K562 (cell line): ENCODE measurements around the gene IFI27L2.

Experiments used
- CHD4 ChIP-seq: fragments of 200-600 bp; sonication (generic); IDR thresholded peaks from 3 replicates; pipeline ENCODE4 v1.6.1; 2012; ENCODE audit warnings: low read depth, mild to moderate bottlenecking, mixed read lengths, low read length, inconsistent platforms; ENCODE audit not compliant: insufficient read depth, insufficient replicate concordance, poor library complexity, severe bottlenecking
- DPF2 ChIP-seq: fragments of 450-650 bp; IDR thresholded peaks from 2 replicates; pipeline ENCODE4 v1.6.1; 2016
- EGR1 ChIP-seq: fragments of 450-650 bp; conservative IDR thresholded peaks from 2 replicates; pipeline ENCODE4 v1.6.1; 2017; ENCODE audit warnings: mild to moderate bottlenecking
- ELF2 ChIP-seq: fragments of 250-450 bp; sonication (Bioruptor Pico); IDR thresholded peaks from 2 replicates; pipeline ENCODE4 v1.5.0; 2021; ENCODE audit warnings: mild to moderate bottlenecking
- EP300 ChIP-seq: IDR thresholded peaks from 2 replicates; pipeline ENCODE4 v1.6.1; 2012; ENCODE audit warnings: low read length, improper control_type of control experiment
- ESRRA ChIP-seq: fragments of 450-650 bp; IDR thresholded peaks from 2 replicates; pipeline ENCODE4 v1.6.1; 2014; ENCODE audit warnings: low read depth, mild to moderate bottlenecking, moderate library complexity, borderline replicate concordance
- GABPA ChIP-seq: fragments of 200-800 bp; sonication (Bioruptor generic); conservative IDR thresholded peaks from 2 replicates; pipeline ENCODE4 v1.6.1; 2016; ENCODE audit warnings: low read depth, missing genetic modification characterization, missing compliant biosample characterization
- MXI1 ChIP-seq: IDR thresholded peaks from 2 replicates; pipeline ENCODE4 v1.6.1; 2011; ENCODE audit warnings: low read depth, mild to moderate bottlenecking, improper control_type of control experiment, low read length
- POLR2A ChIP-seq: fragments of 450-650 bp; conservative IDR thresholded peaks from 2 replicates; pipeline ENCODE4 v1.6.1; 2016
- POLR2AphosphoS5 ChIP-seq: IDR thresholded peaks from 2 replicates; pipeline ENCODE4 v1.6.1; 2011; ENCODE audit warnings: mild to moderate bottlenecking, low read depth, low read length, moderate library complexity; ENCODE audit not compliant: control insufficient read depth, insufficient read depth
- ZKSCAN1 ChIP-seq: fragments of 150-350 bp; IDR thresholded peaks from 2 replicates; pipeline ENCODE4 v1.6.1; 2016; ENCODE audit warnings: low read depth, low read length
- TF ChIP-seq, protein P1 (sequence below): fragments of 450-650 bp; formaldehyde crosslinking; IDR thresholded peaks from 2 replicates; pipeline ENCODE4 v1.4.0; 2022; ENCODE audit warnings: missing genetic modification characterization
- TF ChIP-seq, protein P2 (sequence below): sonication (generic); formaldehyde crosslinking; IDR thresholded peaks from 2 replicates; pipeline ENCODE4 v1.8.0; 2022; ENCODE audit warnings: missing genetic modification reagents, mild to moderate bottlenecking, borderline replicate concordance

DNA sequence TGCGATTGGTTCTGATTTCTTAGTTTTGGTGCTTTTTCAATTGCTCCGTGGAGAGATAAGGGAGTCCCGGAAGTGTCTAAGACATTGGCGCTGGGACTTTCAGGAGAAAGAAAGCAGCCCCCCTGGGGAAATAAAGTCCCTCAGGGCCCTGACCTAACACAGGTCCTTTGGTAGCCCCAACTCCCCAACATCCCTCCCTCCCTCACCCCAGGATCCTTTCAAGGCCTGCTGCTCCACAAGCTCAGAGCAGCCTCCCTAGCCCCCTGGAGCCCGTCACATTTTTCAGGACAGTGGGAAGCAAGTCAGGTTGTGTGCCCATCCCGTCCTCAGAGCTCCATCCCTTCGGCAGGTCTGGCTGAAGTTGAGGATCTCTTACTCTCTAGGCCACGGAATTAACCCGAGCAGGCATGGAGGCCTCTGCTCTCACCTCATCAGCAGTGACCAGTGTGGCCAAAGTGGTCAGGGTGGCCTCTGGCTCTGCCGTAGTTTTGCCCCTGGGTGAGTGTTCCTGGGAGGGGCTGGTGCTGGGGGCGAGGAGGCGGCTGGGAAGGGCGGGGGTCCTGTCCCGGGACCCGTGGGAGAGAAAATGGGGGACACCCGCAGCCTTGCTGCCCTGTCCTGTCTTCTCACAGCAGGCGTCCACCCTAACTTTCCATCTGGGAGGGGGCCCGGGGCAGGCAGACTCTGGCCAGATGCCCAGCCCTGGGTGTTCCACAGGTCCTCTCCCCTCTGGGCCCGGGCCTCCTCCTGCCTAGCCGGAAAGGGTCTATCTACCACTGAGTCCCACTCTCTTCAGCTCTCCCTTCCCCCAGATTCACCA, 17.9 kb downstream of the IFI27L2 start:
- TF ChIP-seq, protein P1, sequence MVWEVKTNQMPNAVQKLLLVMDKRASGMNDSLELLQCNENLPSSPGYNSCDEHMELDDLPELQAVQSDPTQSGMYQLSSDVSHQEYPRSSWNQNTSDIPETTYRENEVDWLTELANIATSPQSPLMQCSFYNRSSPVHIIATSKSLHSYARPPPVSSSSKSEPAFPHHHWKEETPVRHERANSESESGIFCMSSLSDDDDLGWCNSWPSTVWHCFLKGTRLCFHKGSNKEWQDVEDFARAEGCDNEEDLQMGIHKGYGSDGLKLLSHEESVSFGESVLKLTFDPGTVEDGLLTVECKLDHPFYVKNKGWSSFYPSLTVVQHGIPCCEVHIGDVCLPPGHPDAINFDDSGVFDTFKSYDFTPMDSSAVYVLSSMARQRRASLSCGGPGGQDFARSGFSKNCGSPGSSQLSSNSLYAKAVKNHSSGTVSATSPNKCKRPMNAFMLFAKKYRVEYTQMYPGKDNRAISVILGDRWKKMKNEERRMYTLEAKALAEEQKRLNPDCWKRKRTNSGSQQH (CRISPR knock-in tag) = no peak
- no peak for TF ChIP-seq EP300
- no peak for TF ChIP-seq POLR2AphosphoS5
- TF ChIP-seq EGR1 = no peak
- TF ChIP-seq, protein P2, sequence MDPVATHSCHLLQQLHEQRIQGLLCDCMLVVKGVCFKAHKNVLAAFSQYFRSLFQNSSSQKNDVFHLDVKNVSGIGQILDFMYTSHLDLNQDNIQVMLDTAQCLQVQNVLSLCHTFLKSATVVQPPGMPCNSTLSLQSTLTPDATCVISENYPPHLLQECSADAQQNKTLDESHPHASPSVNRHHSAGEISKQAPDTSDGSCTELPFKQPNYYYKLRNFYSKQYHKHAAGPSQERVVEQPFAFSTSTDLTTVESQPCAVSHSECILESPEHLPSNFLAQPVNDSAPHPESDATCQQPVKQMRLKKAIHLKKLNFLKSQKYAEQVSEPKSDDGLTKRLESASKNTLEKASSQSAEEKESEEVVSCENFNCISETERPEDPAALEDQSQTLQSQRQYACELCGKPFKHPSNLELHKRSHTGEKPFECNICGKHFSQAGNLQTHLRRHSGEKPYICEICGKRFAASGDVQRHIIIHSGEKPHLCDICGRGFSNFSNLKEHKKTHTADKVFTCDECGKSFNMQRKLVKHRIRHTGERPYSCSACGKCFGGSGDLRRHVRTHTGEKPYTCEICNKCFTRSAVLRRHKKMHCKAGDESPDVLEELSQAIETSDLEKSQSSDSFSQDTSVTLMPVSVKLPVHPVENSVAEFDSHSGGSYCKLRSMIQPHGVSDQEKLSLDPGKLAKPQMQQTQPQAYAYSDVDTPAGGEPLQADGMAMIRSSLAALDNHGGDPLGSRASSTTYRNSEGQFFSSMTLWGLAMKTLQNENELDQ (CRISPR knock-in tag) = no peak
- TF ChIP-seq ZKSCAN1 = no peak
- TF ChIP-seq DPF2 = no peak
- TF ChIP-seq ELF2 (CRISPR knock-in tag) = no peak
- no peak for TF ChIP-seq GABPA
- TF ChIP-seq POLR2A = no peak
- TF ChIP-seq CHD4 = no peak
- TF ChIP-seq ESRRA = no peak
- TF ChIP-seq MXI1 = no peak
